Erythroblast (primary cell): ENCODE measurements around the gene TNFSF9.

ENCODE experiments used
- GATA1 ChIP-seq: IDR thresholded peaks from 2 replicates; pipeline ENCODE4 v1.6.1; 2011; ENCODE audit warnings: low read depth, mild to moderate bottlenecking, control low read depth, low read length, moderate library complexity
- POLR2A ChIP-seq: IDR thresholded peaks from 2 replicates; pipeline ENCODE4 v1.6.1; 2011; ENCODE audit warnings: mild to moderate bottlenecking, low read length

DNA sequence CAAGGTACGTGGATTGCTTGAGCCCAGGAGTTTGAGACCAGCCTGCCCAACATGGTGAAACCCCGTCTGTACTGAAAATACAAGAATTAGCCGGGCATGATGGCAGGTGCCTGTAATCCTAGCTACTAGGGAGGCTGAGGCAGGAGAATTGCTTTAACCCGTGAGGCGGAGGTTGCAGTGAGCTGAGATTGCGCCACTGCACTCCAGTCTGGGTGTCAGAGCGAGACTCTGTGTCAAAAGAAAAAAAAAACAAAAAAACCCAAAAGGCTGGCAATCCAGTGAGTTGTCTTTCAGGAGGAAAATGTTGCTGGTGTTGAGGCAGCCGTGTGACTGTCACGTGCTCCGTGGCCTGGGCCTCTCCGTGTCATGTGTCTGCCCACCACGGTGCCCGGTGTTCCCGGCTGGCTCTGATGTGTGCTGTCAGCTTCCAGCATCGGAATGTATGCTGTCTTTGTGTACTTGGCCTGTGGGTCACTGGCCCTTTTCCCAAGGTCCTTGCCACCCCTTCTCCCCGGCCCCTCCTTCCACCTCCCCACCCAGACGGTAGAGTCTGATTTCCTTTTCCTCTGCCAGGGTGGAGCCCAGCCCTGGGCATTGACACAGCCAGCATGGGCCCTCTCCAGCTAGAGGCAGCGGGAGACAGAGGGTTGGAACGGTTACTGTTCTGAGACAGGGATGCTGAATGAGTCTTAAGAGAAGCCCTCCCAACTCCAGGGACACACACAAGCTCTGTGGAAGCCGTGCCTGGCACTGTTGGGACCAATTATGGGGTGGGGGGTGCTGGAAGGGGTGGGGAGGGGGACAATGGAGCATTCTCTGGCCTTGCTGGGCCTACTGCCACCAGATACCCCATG is 21.5 kb upstream of the TNFSF9 start:
- no peak for TF ChIP-seq POLR2A
- TF ChIP-seq GATA1 = no peak
